Ammon's horn (tissue), 1 donor: ENCODE measurements around the gene NDUFAF4.

Experiments
- DNase-seq: peaks from one replicate; pipeline ENCODE4 v3.0.0-alpha.2; 2016; ENCODE audit warnings: low spot score

Gene NDUFAF4

GRCh38 chr6:96897396-96898240, at the start of gene NDUFAF4:
Gene NDUFAF4, minus strand, starts transcription at chr6:96897891. Its CDS starts 90 bp downstream, at chr6:96897801.
- DNase-seq: peak; percentile 94

- DNase-seq: no peak
Observed at GRCh38 chr6:96947055-96947454, 49.4 kb upstream of the NDUFAF4 start.

- no peak for DNase-seq
Observed at GRCh38 chr6:96943555-96944215, 46.0 kb upstream of the NDUFAF4 start.

GRCh38 chr6:96942676-96943075, 45.0 kb upstream of the NDUFAF4 start:
- DNase-seq: no peak

- DNase-seq: no peak
Observed at GRCh38 chr6:96940322-96940721, 42.6 kb upstream of the NDUFAF4 start.

GRCh38 chr6:96939007-96939805, 41.5 kb upstream of the NDUFAF4 start:
- peak; percentile 79 for DNase-seq

GRCh38 chr6:96934087-96934486, 36.4 kb upstream of the NDUFAF4 start:
- DNase-seq: no peak

- DNase-seq: no peak
Observed at GRCh38 chr6:96931198-96931597, 33.5 kb upstream of the NDUFAF4 start.

GRCh38 chr6:96929741-96930140, 32.0 kb upstream of the NDUFAF4 start:
- no peak for DNase-seq

GRCh38 chr6:96927660-96928059, 30.0 kb upstream of the NDUFAF4 start:
- DNase-seq: no peak

- DNase-seq: peak; percentile 52
Observed at GRCh38 chr6:96926425-96926824, 28.7 kb upstream of the NDUFAF4 start.

GRCh38 chr6:96925290-96925687, 27.6 kb upstream of the NDUFAF4 start:
- no peak for DNase-seq

- no peak for DNase-seq
Observed at GRCh38 chr6:96923871-96924493, 26.3 kb upstream of the NDUFAF4 start.

GRCh38 chr6:96923400-96923799, 25.7 kb upstream of the NDUFAF4 start:
- DNase-seq: no peak

- no peak for DNase-seq
Observed at GRCh38 chr6:96917098-96917497, 19.4 kb upstream of the NDUFAF4 start.

- no peak for DNase-seq
Observed at GRCh38 chr6:96913621-96914020, 15.9 kb upstream of the NDUFAF4 start.

- DNase-seq: no peak
Observed at GRCh38 chr6:96911751-96912150, 14.1 kb upstream of the NDUFAF4 start.

GRCh38 chr6:96911171-96911570, 13.5 kb upstream of the NDUFAF4 start:
- DNase-seq: no peak

- no peak for DNase-seq
Observed at GRCh38 chr6:96909811-96910210, 12.1 kb upstream of the NDUFAF4 start.

- no peak for DNase-seq
Observed at GRCh38 chr6:96907498-96907897, 9.8 kb upstream of the NDUFAF4 start.

GRCh38 chr6:96900873-96901272, 3.2 kb upstream of the NDUFAF4 start:
- peak; percentile 66 for DNase-seq

GRCh38 chr6:96899451-96899998, 1.8 kb upstream of the NDUFAF4 start:
- no peak for DNase-seq
